GM12892 (cell line): Measurements from ENCODE around the gene LRGUK.

Experiments
- POLR2A ChIP-seq: IDR thresholded peaks from 2 replicates; pipeline ENCODE4 v1.6.1; 2011; ENCODE audit warnings: low read depth, low read length, control low read depth
- POLR2AphosphoS5 ChIP-seq: IDR thresholded peaks from 2 replicates; pipeline ENCODE4 v1.6.1; 2011; ENCODE audit warnings: low read depth, low read length, control low read depth
- TAF1 ChIP-seq: IDR thresholded peaks from 2 replicates; pipeline ENCODE4 v1.6.1; 2011; ENCODE audit warnings: low read depth, mild to moderate bottlenecking, control low read depth, low read length, borderline replicate concordance

DNA sequence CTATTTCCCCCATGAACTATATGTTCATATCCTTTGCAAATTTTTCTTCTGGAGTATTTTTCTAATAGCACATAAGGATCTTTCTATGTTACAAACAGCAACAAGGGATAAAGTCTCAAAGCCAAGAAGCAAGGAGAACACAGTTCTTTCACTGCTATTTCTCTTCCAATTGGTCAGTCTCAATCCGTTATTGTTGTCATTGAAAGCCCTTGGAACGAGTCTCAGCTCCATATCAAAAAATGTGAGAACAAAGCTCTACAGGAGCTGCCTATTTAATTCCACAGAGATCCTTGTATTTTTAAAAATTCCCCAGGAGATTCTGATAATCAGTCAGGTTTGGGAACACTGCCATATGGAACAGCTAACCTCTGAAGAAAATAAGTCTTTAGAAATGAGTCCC is 173.8 kb downstream of the LRGUK start:
- TF ChIP-seq POLR2AphosphoS5, result no peak
- no peak for TF ChIP-seq POLR2A
- no peak for TF ChIP-seq TAF1
